CMK (cell line): ENCODE results near the gene CCDC12.

Source experiments
- DNase-seq: peaks from one replicate; pipeline ENCODE4 v3.0.0-alpha.2; 2010; ENCODE audit warnings: low read depth

CCDC12 gene

DNA sequence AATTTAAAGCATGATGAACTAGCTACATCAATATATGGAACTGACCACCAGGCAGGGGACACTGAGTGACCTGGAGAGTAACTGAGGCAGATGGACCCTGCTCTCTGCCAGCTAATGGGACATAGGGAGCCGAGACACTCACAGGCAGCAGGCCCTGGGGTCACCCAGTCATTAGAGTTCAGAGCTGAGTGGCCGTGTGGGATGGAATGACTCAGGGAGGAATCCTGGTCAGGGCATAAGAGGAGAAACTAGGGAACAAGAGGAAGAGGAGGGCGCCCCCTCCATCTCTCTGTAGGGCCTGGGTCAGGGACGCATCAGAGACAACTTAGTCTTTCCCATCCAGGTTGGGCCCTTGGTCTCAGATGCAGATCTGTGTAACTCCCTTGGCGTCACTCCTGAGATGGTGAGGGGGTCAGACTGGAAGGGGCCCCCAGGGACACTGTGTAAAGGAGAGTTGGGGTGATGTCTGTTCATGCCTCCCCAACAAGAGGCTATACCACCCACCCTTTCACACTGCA is 39.8 kb downstream of the CCDC12 start:
- no peak for DNase-seq

DNA sequence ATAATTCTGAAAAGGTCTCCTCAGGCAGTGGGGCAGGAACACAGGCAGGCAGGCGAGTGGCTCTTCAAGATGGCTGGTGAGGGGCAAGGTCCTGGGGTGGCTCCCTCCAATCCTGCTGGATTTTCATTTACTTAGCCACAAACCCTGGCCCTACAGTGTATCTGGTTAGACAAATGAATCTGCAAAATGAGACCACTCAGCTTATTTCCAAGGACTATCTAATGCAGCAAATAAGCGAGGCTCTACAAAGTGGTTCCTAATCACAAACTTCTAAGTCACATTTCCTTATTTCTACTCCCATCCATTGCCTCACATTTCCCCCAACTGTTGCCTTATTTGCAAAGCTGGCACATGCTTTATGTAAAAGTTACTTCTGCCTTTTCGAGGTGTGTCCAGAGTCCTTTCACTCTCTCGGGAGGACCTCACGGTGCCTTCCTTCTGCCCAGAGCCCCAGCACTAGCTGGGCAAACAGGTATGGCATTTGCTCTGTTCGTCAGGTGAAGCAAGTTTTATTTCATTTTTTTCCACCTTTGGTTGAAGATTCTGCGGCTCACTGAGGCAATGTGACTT is 40.5 kb downstream of the CCDC12 start:
- DNase-seq, result no peak

DNA sequence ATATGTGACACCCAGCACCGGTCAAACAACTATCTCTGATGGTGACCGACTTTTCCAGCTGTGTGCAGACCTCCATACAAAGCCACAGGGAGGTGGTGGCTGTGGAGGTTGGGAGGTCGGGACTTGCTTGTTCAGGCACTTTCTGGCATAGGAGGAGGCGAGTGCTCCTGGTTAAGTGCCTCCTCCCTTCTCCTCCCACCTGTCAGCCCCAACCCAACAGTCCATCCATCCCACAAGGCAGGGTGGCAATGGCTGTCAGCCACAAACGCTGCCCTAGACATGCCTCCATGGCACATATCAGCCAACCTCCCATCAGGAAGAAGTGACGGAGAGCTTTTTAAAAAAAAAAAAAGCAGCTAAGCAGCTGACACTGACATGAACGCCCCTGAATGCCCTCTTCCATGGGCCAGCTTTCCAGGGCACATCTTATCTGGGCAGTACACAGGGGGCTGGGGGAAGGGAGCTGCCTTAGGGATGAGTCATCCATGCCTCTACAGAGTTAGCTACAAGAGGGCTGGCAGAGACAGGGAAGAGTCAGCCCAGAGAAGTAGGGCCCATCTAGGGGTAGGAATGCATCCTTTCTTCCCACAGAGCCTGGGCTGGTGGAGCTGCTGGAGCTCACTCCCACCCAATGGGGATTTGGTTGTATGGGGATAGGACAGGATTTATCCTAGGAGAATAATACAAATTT is 41.2 kb downstream of the CCDC12 start:
- DNase-seq, result no peak

DNA sequence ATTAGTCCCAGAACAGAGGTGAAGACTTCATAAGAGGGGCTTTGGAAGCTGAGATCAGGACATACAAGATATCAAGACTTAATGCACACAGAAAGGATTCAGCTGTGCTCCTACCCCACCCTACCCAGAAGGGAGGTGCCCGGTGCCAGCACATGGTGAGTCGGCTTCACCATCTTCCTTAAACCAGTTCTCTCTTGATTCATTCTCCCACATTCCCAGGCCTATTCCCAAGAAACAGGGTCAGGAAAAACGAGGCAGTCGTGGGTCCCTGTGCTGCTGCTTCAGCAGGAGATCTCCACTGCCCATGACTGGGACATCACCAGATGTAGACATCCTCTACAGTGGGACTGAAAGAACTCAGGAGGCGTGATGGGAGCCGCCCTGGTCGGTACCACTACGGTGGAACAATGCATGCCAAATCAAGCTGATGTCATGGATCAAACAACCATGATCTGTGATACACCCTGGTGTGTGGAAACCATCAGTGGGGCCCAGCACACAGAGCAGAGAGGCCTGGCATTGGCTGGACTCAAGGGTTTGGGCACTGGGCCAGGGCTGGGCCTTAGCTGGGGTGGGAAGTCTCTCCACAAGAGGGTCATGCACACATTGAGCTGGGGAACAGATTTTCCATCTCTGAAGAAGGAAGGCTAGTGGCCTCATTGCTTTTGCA is 41.9 kb downstream of the CCDC12 start:
- DNase-seq, result no peak

DNA sequence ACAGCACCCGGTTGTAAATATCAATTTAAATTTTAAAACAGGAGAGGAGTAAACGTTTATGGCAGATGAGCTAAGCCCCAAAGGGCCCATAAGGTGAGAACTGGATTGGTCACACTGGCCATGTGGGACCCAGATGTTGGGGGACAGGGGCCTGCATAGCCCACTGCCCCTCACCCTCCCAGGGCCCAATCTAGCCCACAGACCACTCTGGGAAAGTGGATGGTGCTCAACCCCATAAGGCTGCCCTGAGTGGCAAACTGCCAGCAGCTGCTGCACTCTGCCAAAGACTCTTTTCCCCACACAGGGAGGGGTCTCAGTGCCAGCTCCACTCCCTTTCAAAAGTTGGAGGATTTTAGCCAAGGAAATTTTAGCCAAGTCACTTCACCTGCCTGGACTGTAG is 42.5 kb downstream of the CCDC12 start:
- DNase-seq, result no peak

GRCh38 chr3:46933261-46933660 is 43.3 kb downstream of the CCDC12 start:
- DNase-seq, result no peak

DNA sequence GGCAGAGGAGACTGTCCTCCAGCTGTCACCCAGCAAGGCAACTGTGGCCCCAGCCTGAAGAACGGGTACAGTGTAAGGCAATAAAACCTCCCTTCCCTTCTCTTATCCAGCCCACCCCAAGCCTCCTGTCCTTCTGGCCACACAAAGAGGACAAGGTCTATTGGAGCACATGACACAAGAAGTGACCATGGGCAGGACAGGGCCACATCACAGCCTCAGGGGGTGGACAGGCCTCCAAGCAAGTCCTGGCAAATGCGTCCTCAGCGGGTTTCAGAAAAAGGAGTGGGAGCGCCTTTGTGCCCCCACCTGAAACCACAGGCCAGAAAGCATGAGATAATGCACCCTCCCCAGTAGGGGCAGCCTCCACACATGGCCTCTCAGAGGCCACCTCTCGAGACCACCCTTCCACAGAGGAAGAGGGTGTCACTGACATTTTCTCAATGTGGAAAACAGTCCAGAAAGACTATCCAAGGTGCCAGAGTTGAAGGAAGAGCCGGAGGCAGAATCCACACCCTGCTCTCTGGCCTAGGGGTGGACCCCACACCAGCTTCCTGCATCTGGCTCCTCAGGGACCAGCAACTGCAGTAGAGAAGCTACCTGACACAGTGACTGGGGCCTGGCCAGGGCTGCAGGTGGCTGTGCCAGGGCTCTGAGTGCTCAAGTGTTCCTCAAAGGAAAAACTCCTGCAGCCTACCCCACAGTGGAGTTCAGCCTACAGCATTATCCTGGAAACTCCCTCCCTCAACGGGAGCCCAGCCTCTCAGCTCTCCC is 43.9 kb downstream of the CCDC12 start:
- no peak for DNase-seq

DNA sequence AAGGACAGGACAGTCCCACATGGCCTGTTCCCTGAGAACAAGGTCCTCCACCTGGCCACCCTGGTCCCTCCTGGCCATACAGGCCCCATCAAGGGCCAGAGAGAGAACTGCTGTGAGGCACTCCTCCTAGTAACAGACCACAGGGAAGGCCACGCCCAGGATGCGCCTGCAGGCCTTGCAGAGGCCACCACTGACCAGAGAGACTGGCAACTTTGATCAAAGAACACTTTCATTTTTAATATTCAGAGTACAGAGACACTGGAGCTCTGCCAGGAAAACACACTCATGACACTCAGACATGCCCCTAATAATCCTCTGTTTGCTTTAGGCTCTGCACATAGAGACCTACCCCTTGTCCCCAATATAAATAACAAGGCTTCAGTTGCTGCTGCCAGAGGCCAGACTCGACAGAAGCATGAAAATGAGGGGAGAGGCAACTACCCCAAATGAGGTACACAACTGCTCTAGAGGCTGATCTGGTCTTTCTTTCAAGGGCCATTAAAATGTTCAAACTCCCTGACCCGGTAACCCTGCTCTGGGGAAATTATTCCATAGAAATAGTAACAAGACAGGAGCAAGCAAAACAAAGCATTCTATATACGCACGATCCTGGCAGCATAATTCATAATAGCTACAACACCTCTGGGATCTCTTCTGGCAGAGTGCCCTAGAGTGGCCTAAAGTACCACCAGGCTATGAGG is 44.8 kb downstream of the CCDC12 start:
- no peak for DNase-seq

- no peak for DNase-seq
These were observed 45.6 kb downstream of the CCDC12 start for GRCh38 chr3:46930945-46931403.

DNA sequence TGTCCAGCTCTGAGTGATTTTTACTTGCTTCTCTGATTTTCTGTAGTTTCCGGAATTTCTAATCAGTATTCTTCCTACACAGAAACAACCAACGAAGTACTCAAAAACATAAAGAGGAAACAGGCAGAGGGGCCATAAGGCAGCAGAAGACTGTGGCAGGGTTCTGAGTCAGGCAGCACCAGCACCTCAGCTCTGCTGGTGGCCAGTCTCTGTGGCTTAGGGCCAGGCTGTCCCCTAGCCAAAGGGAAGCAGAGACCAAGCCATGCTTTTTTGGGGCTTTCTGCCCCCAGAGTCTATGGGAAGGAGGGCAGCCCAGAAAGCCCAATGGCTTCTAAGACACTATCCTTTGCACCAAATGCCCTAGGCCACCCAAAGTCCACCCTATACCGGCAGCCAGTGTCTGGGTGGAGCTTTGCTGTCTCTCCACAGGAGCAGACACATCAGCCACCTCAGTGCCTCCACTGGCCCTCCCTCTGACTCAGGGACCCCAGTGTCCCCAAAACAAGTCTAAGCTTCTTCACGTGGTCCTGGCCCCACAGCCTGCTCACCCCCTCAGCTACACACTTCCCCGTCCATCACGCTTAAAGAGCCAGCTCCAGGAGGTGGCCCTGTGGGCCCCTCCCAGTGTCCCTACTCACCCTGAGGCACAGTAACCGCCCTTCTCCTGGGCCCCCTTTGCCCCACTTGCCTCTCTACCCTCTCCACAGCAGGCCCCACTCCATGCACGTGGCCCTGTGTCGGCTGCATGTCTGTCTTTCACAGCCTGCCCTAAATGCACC is 46.2 kb downstream of the CCDC12 start:
- no peak for DNase-seq

DNA sequence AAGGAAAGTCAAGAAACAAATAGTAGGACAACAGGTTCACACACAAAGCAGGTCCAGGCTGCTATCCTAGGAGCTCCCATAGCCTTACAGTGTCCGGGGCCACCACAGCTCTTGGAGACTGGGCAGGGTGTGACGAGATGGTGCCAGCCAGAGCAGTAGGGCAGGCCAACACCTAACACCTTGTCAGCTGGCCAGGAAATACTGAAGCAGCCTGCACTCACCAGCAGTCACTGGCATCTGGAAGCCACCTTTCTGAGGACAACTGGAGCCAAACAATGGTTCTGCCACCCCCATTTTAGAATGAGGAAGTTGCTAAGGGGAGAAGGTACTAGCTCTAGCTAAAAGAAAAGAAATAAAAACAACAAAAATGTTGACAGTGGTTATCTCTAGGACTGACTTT is 47.2 kb downstream of the CCDC12 start:
- DNase-seq, result no peak

- no peak for DNase-seq
These were observed 48.3 kb downstream of the CCDC12 start for GRCh38 chr3:46928282-46928681.

GRCh38 chr3:46927718-46928073 is 48.8 kb downstream of the CCDC12 start:
- no peak for DNase-seq

GRCh38 chr3:46926871-46927717 is 49.5 kb downstream of the CCDC12 start:
- no peak for DNase-seq

DNA sequence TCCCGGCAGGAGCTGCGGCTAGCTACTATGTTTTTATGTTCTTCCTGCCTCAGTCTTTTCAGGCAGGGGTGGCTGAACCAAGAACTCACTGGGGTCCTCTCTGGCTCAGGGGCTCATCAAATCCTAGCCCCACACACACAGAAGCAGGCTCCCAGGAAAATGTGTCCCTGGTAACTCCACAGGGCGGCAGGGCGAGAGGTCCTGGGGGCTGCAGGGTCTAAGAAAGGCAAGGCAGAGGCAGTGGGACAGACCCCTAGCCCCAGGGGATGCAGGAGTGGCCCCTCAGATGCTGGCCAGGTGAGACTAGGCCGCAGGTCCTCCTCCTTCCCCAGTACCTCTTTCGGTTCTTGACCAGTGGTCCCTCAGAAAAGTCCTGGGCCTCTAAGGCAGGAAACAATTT is 50.1 kb downstream of the CCDC12 start:
- no peak for DNase-seq

- no peak for DNase-seq
These were observed 50.5 kb downstream of the CCDC12 start for GRCh38 chr3:46926039-46926438.

DNA sequence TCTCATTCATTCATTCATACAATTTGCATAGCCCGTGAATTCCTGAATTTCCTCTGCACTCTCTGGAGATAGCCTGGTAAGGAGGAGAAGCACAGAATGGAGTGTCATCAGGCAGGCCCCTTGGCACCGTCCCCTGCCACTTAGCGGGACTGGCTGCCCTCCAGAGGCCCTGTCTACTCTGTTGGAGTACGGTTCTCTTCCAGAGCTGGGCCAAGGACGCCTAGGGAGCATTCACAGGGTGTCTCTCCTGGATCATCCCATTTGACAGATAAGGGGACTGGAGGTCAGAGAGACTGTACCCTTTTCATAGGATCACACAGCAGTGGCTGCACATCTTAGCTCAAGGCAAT is 51.0 kb downstream of the CCDC12 start:
- DNase-seq, result no peak

DNA sequence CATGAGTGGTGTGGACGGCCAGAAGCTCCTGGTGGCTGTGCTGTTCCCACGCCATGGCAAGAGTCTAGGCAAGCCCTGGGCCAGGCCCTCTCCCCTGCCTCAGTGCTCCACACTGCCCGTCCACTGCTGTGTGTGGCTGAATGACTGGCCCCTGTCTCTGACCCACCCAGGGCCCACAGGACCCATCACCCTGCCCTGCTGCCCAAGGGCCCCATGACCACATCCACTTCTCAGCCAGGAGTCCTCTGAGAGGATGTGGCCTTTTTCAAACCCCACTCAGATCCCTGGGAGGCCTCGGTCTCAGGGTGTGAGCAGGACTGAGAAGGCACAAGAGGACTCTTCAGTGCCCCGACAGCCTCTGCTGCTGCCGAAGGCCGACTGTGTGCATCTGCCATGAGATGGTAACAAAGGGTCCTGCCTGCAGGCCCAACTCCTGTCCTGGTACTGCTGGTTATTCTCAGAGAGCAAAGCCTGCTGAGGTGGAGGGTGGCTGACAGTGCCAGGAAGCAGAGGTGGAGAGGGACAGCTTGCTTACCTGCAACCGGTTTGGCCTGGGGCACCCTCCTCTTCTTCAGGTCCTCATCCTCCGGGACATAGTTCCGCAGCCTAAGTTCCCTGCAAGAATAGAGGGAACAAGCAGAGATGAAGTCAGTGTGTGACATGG is 51.5 kb downstream of the CCDC12 start:
- no peak for DNase-seq

DNA sequence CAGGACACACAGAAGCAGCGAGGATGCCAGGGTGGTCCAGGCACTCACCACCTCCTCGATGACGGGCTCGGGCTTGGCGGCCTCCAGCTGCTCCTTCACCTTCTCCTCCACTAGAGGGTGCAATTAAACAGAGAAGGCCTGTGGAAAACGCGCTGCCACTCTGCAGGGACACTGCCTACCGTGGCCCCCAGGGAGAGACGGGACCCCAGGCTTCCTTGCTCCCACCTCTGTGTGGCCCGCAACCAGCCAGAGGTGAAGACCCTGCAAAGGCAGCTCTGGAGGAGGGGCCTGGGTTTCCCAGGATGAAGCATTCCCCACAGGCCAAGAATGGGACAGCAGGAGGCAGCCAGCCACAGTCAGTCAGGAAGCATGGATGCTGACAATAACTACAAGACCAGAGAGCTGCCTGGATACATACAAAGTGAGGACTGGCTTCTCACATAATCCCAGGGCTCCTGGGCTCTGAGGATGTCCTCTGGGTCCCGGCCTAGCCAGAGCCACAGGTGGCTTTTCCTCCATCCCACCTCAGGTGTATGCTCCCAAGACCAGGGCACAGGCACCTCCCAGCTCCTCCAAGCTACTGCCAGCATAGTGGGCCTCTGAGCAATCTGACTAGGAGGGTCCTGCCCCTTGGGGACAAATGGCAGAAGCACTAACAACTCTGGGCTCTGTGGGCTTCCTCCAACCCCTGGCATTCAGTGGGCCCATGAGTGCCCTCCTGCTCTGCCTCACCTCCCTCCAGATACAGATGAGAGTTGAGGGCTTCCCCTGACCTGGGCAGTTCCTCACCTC is 52.8 kb downstream of the CCDC12 start:
- no peak for DNase-seq
